GM21723 (cell line): Measurements from ENCODE around the gene MPEG1.
A peak's percentile ranks its signal among the peaks of the same experiment; 100 is the strongest.

Experiments
- ATAC-seq: cut with Tn5 transposase; IDR thresholded peaks from one replicate; pipeline ENCODE4 v1.9.1; 2021; ENCODE audit warnings: mild to moderate bottlenecking, moderate library complexity; ENCODE audit not compliant: unreplicated experiment

MPEG1 gene

DNA sequence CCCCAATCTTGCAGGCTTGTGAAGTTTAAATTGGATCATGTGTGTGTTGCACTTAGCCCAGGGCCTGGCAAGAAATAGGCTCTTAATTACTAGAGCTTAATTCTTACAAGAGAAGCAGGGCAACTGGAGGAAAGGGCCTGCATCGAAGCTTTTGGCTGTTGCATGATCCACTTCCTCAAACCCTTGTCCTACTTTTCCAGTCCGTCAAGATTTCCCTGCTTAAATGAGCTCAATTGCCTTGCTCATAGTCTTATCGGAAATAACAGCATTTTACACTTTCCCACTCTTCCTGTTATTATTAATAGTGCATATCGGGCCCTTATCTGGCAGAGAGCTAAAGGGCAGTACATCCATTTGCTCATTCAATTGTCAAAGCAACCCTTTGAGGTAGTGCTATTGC, 22.7 kb downstream of the MPEG1 start:
- no peak for ATAC-seq

- no peak for ATAC-seq
These were observed 23.8 kb downstream of the MPEG1 start for GRCh38 chr11:59188954-59189353.

GRCh38 chr11:59187587-59187986, 25.1 kb downstream of the MPEG1 start:
- no peak for ATAC-seq

GRCh38 chr11:59187035-59187434, 25.7 kb downstream of the MPEG1 start:
- ATAC-seq: no peak

DNA sequence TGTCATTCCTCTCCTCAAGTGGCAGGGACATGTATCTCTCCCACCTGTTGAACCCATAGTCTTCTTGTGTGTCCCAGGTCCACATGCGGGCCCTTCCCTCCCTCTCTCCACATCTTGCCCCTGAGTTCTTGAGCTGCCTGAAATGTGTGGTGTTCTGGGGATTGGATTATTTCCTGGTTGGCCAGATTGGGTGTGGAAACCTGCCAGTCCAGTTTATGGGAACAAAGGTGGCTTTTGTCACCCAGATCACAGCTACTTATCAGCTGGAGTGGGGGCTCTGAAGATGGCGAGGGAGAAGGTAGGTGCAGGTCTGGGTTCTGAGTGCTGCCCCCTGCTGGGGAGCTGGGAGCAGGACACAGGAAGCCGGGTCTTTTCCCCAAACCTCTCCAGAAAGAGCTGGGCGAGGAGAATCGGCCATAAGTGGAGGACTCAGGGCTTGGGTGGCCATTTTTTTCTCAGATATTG, 26.6 kb downstream of the MPEG1 start:
- ATAC-seq: peak; percentile 74

DNA sequence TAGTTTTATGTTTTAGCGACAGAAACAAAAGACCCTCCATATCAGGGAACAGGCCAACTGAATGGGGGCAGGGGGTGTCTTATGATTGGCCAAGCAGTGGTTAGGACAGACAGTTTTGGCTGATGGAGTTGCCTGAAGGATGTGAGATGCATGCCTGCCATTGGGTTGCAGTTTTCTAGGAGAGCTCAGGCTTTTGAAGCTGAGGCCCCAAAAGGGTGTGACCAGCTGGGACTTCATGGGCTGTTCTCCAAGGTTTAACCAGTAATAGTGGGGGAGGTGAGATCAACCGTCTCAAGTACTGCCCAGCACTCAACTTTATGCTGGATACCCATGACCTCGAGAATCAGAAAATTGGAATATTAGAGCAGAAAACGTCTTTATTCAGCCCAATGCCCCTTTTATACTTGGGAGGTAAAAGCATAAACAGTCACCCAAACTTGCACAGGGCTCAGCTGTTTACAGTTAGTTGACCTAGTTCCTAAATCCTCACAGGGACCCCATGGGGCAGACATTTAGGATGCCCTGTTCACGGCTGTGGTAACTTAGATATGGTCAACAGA, 27.3 kb downstream of the MPEG1 start:
- ATAC-seq: no peak

GRCh38 chr11:59184691-59185339, 27.9 kb downstream of the MPEG1 start:
- no peak for ATAC-seq

DNA sequence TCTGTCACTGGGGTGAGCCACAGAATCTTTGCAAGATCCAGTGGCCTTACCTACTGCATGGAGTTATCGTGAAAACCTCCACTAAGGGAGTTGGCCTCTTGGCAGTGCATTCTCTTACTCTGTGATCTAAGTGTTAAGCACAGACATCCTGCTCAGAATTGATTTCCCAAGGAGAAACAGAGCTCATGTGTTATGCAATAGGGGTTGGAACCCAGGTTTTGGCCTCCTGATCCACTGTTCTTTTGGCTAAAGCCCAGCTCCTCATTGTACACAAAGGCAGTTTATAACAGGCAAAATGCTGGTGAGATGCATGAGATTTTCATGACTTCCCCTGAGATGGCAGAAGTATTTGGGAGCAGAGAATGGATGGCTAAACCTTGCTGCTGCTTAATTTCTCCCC, 29.0 kb downstream of the MPEG1 start:
- no peak for ATAC-seq

GRCh38 chr11:59182457-59183151, 30.1 kb downstream of the MPEG1 start:
- ATAC-seq: no peak

GRCh38 chr11:59181746-59182456, 30.8 kb downstream of the MPEG1 start:
- no peak for ATAC-seq

- no peak for ATAC-seq
These were observed 31.8 kb downstream of the MPEG1 start for GRCh38 chr11:59180907-59181306.

DNA sequence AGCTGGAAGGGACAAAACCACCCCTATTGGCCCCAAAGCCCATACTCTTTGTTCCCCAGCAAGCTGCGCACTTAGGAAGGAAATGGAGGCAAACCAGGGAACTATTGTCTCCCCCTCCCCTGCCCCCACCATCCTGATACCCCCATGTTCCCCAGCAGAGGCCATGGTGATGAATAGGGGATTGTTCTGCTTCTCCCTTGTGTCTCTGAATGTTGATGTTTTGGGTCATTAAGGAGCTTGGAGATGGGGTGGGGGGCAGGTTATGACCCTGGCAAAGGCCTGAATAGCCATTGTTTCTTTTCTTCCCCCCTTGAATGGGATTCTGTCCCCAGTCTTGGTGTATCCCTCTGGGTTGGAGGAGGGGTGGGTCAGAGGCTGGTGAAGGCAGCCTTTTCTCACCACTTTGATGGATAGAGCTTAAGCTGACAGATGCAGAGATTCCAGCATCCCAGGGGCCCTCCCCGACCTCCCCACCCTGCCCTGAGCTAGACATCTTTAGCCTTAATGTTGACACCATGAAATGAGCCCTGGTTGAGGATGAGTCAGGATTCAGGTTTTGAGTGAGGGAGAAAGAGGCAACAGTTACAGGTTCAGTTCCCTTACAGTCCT, 32.5 kb downstream of the MPEG1 start:
- ATAC-seq: no peak

GRCh38 chr11:59179121-59179520, 33.6 kb downstream of the MPEG1 start:
- ATAC-seq: no peak

DNA sequence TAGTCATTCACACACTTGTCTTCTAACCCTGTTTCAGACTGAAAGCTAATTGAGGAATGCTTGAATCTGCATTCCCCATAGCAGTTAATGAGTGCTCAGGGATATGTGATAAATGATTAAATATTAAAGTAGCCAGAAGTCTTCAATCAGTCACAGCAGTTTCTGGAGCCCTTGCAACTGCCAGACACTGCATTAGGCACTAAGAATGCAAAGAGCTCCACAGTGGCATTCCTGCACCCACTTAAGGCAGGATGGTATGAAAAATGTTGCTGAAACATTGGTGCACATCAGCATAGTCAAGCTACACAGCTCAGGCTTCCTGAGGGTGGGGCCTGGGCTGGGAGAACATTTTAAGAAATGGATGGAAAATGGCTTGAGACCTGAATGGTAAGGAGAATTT, 34.3 kb downstream of the MPEG1 start:
- ATAC-seq: no peak

- no peak for ATAC-seq
These were observed 36.4 kb downstream of the MPEG1 start for GRCh38 chr11:59176330-59176729.

DNA sequence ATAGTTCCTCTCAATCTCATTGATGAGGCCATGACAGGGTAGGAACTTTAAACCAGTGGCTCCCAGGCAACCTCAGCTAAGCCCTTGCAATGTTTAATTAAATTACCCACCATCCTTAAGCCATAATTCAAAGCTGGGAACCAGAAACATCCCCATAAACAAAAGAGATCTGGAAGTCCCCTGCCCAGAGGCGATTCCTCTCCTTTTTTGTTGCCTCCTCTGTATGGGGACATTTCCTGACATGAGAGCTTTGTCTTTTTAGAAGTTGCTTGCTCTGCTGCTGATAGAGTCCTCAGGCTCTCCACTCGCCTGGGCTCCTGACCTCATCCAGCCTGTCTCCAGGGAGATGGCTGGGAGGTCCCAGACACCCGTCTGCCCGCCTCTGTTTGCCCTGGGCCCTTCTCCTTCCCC, 37.6 kb downstream of the MPEG1 start:
- no peak for ATAC-seq

GRCh38 chr11:59174664-59175033, 38.1 kb downstream of the MPEG1 start:
- ATAC-seq: no peak

DNA sequence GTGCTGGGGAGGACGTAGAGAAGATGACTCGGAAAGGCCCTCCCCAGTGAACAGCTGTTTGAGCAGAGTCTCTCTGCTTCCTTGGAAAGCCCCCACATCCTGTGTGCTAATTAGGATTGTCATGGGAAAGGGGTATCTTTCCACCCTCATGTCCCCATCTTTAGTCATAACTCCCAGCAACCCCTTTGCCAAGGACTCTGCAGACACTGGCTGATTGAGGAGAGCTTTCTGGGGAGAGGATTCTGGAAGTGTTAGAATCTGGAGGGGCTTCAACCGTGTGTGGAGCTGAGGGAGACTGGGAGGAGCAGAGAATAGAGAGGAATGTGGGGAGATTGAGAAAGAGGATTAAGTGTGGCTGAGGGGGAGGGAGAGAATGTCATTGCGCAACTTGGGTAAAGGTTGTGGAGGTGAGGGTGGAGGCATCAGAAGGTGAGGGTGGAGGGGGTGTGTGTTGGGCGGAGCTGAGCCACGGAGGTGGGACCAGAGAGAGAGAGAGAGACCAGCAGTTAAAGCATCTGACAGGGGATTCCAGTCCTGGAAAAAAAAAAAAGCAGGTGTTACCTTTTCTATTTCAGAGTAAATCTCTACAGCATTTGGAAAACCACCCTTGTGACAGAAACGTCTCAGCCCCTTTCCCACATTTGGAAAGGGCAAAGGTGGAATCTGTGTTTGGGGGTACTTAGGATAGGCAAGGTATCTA, 38.6 kb downstream of the MPEG1 start:
- no peak for ATAC-seq

- peak; percentile 5 for ATAC-seq
These were observed 39.4 kb downstream of the MPEG1 start for GRCh38 chr11:59173080-59173963.
